Kidney epithelial cell (primary cell): ENCODE results near the gene LAMA5. TPM values are rescaled to one million over a fixed set of nuclear protein-coding genes. Genes with fewer than 3 reads are reported as not detected.

Experiments
- DNase-seq: peaks from one replicate; pipeline ENCODE4 v3.0.0-alpha.2; 2010; ENCODE audit warnings: low read depth
- H3K27me3 ChIP-seq: 2 replicates; pipeline ENCODE4 v1.6.0; 2011; ENCODE audit warnings: low read length; ENCODE audit not compliant: control insufficient read depth, insufficient read depth
- H3K36me3 ChIP-seq: 2 replicates; pipeline ENCODE4 v1.5.1; 2011; ENCODE audit warnings: low read length; ENCODE audit not compliant: control insufficient read depth, insufficient read depth
- H3K4me3 ChIP-seq: 2 replicates; pipeline ENCODE4 v1.5.1; 2011; ENCODE audit warnings: low read depth, mild to moderate bottlenecking, control low read depth, low read length
- total RNA-seq: library from RNA; depleted of rRNA; stranded (reverse); fragments of >200 nt; gene quantifications from 2 replicates; pipeline ENCODE4 v1.2.3, GENCODE V29; 2015
- TF ChIP-seq, protein P1 (sequence below): IDR thresholded peaks from 2 replicates; pipeline ENCODE4 v1.5.1; 2011; ENCODE audit warnings: mild to moderate bottlenecking, moderate library complexity, low read length, control low read depth, inconsistent platforms; ENCODE audit not compliant: insufficient read depth, poor library complexity, severe bottlenecking

LAMA5 gene
- total RNA-seq, 1 donor from 2014 or later = 359 TPM

DNA sequence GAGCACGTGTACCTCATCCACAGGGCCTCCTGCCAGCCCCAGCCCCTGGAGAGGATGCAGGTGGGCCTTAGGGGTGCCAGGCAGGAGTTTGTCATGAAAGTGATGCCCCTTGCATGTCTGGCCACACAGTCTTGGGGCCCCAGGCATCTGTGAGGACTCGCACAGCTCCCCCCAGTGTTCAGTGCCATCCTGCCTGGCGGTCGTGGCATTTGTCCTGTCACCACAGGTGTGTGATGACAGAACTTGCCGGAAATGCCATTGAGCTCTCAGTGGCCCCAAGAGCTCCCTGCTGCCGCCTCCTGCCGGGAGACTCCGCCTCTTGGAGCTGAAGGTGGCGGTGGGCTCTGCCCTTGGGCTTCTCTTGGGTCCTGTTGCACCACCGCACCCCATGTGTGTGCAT lies 94.9 kb downstream of the LAMA5 start:
- DNase-seq = no peak

DNA sequence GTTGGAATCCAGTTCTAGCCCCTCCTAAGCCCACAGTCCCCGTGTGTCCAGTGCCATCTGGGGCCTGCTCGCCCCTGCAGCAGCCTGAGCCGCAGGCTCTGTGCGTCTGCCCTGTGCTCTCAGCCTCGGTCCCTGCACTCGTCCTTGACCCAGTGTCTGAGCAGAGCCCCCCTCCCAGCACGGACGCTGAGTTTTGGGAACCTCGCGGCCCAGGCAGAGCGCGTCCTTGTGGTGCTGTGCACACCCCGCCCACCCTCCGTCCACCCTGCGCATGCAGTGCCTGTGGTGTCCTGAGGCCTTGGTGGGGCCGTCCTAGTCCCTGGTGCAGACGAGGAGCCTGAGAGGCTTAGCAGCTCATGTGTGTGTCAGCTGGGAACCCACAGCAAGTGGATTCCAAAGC lies 97.2 kb downstream of the LAMA5 start:
- Histone ChIP-seq H3K4me3 (no peak overlapping the region), H3K36me3 (peaks cover 1% of the 10 kb centered on the region), H3K27me3 (no peaks in the 10 kb centered on the region)
- DNase-seq = no peak
- TF ChIP-seq, protein P1, sequence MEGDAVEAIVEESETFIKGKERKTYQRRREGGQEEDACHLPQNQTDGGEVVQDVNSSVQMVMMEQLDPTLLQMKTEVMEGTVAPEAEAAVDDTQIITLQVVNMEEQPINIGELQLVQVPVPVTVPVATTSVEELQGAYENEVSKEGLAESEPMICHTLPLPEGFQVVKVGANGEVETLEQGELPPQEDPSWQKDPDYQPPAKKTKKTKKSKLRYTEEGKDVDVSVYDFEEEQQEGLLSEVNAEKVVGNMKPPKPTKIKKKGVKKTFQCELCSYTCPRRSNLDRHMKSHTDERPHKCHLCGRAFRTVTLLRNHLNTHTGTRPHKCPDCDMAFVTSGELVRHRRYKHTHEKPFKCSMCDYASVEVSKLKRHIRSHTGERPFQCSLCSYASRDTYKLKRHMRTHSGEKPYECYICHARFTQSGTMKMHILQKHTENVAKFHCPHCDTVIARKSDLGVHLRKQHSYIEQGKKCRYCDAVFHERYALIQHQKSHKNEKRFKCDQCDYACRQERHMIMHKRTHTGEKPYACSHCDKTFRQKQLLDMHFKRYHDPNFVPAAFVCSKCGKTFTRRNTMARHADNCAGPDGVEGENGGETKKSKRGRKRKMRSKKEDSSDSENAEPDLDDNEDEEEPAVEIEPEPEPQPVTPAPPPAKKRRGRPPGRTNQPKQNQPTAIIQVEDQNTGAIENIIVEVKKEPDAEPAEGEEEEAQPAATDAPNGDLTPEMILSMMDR = no peak

More for the DNA sequence above, 94.9 kb downstream of the LAMA5 start:
- TF ChIP-seq, protein P1 = no peak
- H3K4me3 ChIP-seq = no peak overlapping the region
- no peaks in the 10 kb centered on the region for H3K36me3 ChIP-seq
- no peaks in the 10 kb centered on the region for H3K27me3 ChIP-seq

DNA sequence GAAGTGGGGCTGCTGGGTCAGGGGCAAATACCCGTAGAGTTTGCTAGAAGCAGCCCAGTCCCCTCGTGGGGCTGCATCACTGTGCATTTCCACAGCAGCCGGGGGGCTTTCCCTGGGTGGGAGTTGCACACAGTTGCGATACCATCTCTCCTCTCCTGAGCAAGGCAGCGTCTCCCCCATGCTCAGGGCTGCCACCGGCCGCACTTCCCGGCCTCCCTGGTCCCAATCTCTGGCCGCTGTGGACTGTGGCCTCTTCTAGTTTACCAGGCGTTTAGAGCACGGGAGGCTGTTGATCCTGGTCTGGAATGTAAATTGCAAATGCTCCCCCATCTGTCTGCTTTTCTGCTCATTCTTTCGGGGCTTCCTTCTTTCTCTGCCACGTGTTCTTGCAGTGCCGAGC lies 97.7 kb downstream of the LAMA5 start:
- Histone ChIP-seq H3K36me3 (peaks cover 1% of the 10 kb centered on the region), H3K4me3 (no peak overlapping the region)
- DNase-seq = no peak

DNA sequence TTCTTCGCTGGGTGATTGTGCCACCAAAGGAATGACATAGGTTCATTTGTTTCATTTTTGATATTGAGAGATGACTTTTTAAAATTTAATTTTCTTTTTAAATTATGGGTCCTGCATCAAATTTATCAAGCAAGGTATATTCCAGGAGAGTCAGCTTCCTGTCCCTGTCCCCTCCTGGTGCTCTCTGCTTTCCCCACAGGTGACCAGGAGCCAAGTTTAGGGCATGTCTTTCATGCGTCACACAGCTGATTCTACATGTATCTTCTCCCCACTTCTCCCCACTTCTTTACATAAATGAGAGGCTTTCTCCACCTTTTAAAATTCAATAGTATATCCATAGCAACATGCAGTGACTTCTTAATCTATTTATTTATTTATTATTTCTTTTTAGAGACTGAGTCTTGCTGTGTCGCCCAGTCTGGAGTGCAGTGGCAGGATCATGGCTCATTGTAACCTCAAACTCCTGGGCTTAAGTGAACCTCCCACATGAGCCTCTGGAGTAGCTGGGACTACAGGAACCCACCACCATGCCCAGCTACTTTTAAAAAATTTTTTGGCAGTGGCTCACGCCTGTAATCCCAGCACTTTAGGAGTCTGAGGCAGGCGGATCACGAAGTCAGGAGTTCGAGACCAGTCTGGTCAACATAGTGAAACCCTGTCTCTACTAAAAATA lies 98.7 kb downstream of the LAMA5 start:
- no peak for DNase-seq
- Histone ChIP-seq H3K36me3 (peaks cover 1% of the 10 kb centered on the region), H3K27me3 (no peaks in the 10 kb centered on the region), H3K4me3 (no peak overlapping the region)
- TF ChIP-seq, protein P1 = no peak

More for the DNA sequence above, 97.7 kb downstream of the LAMA5 start:
- H3K27me3 ChIP-seq = no peaks in the 10 kb centered on the region
- TF ChIP-seq, protein P1 = no peak

DNA sequence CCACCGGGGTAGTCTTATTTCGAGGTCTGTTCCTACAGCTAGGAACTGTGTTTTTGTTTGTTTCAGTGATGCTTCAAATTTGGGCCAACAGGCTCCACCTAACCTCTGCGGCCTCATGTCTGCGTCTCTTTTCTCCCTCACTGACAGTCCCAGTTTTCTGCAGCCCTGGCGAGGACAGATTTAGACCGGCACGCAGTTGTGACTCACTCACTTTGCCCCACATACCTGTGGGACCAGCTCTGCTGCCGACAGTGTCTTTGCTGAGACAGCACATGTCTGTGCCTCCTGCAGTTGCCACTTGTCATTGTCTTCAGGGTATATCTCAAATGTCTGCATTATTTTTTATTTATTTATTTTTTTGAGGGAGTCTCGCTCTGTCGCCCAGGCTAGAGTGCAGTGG lies 99.6 kb downstream of the LAMA5 start:
- Histone ChIP-seq H3K4me3 (no peak overlapping the region), H3K27me3 (no peaks in the 10 kb centered on the region), H3K36me3 (peaks cover 1% of the 10 kb centered on the region)
- no peak for DNase-seq
- TF ChIP-seq, protein P1 = no peak

DNA sequence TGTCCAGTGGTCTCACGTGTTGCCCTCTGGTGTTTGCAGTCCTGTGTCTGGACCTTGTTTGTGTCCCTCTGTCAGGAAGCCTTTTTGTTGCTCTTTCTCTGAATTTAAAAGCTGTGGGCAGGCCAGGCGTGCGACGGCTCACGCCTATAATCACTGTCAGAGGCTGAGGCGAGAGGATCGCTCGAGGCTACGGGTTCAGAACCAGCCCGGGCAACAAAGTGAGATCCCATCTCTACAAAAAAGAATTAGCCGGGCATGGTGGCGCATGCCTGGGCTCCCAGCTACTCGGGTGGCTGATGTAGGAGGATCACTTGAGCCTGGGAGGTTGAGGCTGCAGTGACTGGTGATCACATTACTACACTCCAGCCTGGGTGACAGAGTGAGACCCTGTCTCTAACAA lies 100.3 kb downstream of the LAMA5 start:
- Histone ChIP-seq H3K4me3 (no peak overlapping the region), H3K27me3 (no peaks in the 10 kb centered on the region), H3K36me3 (peaks cover 1% of the 10 kb centered on the region)
- TF ChIP-seq, protein P1 = no peak
- no peak for DNase-seq
